ENCODE results near the gene STX1A. TPM values are rescaled to one million over a fixed set of nuclear protein-coding genes. Genes with fewer than 3 reads are reported as not detected.

STX1A gene
- total and polyA plus RNA-seq, 2 donors from 2014 or later, result 2.2 to 7.4 TPM

DNA sequence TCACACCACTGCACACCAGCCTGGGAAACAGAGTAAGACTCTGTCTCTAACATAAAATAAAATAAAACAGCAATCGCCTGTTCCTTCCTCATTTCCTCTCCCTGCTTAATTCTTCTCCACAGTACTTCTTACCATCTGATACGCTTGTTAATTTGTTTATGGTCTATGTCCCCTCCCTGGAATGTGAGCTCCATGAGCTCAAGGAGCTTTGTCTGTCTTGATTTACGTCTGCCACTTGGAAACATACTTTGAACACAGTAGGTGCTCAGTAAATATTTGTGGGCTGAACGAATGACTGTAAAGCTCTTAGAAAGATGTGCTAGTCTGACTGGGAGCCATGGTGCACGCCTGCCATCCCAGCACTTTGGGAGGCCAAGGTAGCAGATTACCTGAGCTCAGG is 9.1 kb upstream of the STX1A start:
- FAIRE-seq (no peak), DNase-seq (no peak)
- H3K4me3 ChIP-seq (ENCODE audit: low read length in 3 of 3), result no peak overlapping the region
- no peak overlapping the region for H3K9ac ChIP-seq (ENCODE audit: low read length in 3 of 3)
- no peaks in the 10 kb centered on the region for H3K4me1 ChIP-seq (ENCODE audit: control insufficient read depth in 2 of 3, insufficient read depth in 2 of 3, low read depth in 1 of 3, low read length in 3 of 3)
- H3K36me3 ChIP-seq (ENCODE audit: control insufficient read depth in 2 of 3, insufficient read depth in 3 of 3, low read length in 3 of 3), result no peaks in the 10 kb centered on the region
- intact Hi-C loops (cut with DNase I), result no loop called here
- no peak overlapping the region for H3K27ac ChIP-seq (ENCODE audit: low read depth in 2 of 2, low read length in 2 of 2)
- no peaks in the 10 kb centered on the region for H3K27me3 ChIP-seq (ENCODE audit: control insufficient read depth, insufficient read depth, low read length)
- peaks cover 0 to 1% (median 0%) of the 10 kb centered on the region in 3 donors for H3K9me3 ChIP-seq (ENCODE audit: control insufficient read depth in 2 of 3, insufficient read depth in 1 of 3, low read length in 3 of 3)
- TF ChIP-seq, protein P1, sequence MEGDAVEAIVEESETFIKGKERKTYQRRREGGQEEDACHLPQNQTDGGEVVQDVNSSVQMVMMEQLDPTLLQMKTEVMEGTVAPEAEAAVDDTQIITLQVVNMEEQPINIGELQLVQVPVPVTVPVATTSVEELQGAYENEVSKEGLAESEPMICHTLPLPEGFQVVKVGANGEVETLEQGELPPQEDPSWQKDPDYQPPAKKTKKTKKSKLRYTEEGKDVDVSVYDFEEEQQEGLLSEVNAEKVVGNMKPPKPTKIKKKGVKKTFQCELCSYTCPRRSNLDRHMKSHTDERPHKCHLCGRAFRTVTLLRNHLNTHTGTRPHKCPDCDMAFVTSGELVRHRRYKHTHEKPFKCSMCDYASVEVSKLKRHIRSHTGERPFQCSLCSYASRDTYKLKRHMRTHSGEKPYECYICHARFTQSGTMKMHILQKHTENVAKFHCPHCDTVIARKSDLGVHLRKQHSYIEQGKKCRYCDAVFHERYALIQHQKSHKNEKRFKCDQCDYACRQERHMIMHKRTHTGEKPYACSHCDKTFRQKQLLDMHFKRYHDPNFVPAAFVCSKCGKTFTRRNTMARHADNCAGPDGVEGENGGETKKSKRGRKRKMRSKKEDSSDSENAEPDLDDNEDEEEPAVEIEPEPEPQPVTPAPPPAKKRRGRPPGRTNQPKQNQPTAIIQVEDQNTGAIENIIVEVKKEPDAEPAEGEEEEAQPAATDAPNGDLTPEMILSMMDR (IDR thresholded peaks at IDR 0.05; ENCODE audit: borderline replicate concordance, extremely low read depth, insufficient read depth), result no peak

- TF ChIP-seq, protein P1 (IDR thresholded peaks at IDR 0.05; ENCODE audit: borderline replicate concordance, extremely low read depth, insufficient read depth), result no peak
- no peaks in the 10 kb centered on the region for H3K4me1 ChIP-seq (ENCODE audit: control insufficient read depth in 2 of 3, insufficient read depth in 2 of 3, low read depth in 1 of 3, low read length in 3 of 3)
- H3K27ac ChIP-seq (ENCODE audit: low read depth in 2 of 2, low read length in 2 of 2), result no peak overlapping the region
- peaks cover 0 to 1% (median 0%) of the 10 kb centered on the region in 3 donors for H3K9me3 ChIP-seq (ENCODE audit: control insufficient read depth in 2 of 3, insufficient read depth in 1 of 3, low read length in 3 of 3)
- no peaks in the 10 kb centered on the region for H3K36me3 ChIP-seq (ENCODE audit: control insufficient read depth in 2 of 3, insufficient read depth in 3 of 3, low read length in 3 of 3)
- no peak for FAIRE-seq
- H3K27me3 ChIP-seq (ENCODE audit: control insufficient read depth, insufficient read depth, low read length), result no peaks in the 10 kb centered on the region
- no peak for DNase-seq
- intact Hi-C loops (cut with DNase I), result no loop called here
- H3K4me3 ChIP-seq (ENCODE audit: low read length in 3 of 3), result no peak overlapping the region
- H3K9ac ChIP-seq (ENCODE audit: low read length in 3 of 3), result no peak overlapping the region
These were observed 8.5 kb upstream of the STX1A start for GRCh38 chr7:73727952-73728351.

DNA sequence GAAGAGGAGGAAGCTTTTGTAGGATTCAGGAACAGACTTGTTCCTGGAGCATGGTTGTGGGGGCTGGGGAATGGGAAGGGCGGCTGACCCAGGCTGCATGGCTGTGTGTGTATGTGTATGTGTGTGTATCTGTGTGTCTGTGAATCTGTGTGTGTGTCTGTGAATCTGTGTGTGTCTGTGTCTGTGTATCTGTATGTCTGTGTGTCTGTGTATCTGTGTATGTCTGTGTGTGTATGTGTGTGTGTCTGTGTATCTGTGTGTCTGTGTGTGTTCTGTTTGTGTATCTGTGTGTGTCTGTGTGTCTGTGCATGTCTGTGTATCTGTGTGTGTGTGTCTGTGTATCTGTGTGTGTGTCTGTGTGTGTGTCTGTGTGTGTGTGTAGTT is 6.6 kb upstream of the STX1A start:
- intact Hi-C loops (cut with DNase I), result no loop called here
- FAIRE-seq, result no peak
- peaks cover 0 to 1% (median 0%) of the 10 kb centered on the region in 3 donors for H3K9me3 ChIP-seq (ENCODE audit: control insufficient read depth in 2 of 3, insufficient read depth in 1 of 3, low read length in 3 of 3)

More for the DNA sequence above, 6.6 kb upstream of the STX1A start:
- no peaks in the 10 kb centered on the region for H3K27me3 ChIP-seq (ENCODE audit: control insufficient read depth, insufficient read depth, low read length)
- TF ChIP-seq, protein P1 (IDR thresholded peaks at IDR 0.05; ENCODE audit: borderline replicate concordance, extremely low read depth, insufficient read depth), result no peak
- H3K27ac ChIP-seq (ENCODE audit: low read depth in 2 of 2, low read length in 2 of 2), result no peak overlapping the region
- H3K36me3 ChIP-seq (ENCODE audit: control insufficient read depth in 2 of 3, insufficient read depth in 3 of 3, low read length in 3 of 3), result no peaks in the 10 kb centered on the region
- H3K4me3 ChIP-seq (ENCODE audit: low read length in 3 of 3), result no peak overlapping the region
- H3K9ac ChIP-seq (ENCODE audit: low read length in 3 of 3), result no peak overlapping the region
- no peak for DNase-seq
- no peaks in the 10 kb centered on the region for H3K4me1 ChIP-seq (ENCODE audit: control insufficient read depth in 2 of 3, insufficient read depth in 2 of 3, low read depth in 1 of 3, low read length in 3 of 3)

All from kidney (tissue), 14 donors.